HUES6 (cell line): ENCODE data around the gene ROR2.
"Not testable (repeated sequence)": the region's sequence is repeated elsewhere in the genome, so short reads cannot be mapped to it uniquely, and the experiment has no call there.

Source experiments
- H3K27ac ChIP-seq: 2 replicates; pipeline ENCODE4 v1.7.0; 2013; ENCODE audit warnings: low read depth, mild to moderate bottlenecking, low read length, inconsistent platforms
- H3K27me3 ChIP-seq: 2 replicates; pipeline ENCODE4 v1.6.1; 2013; ENCODE audit warnings: low read length; ENCODE audit not compliant: control insufficient read depth, insufficient read depth
- H3K36me3 ChIP-seq: 2 replicates; pipeline ENCODE4 v1.6.1; 2013; ENCODE audit warnings: low read length; ENCODE audit not compliant: control insufficient read depth, insufficient read depth
- H3K4me1 ChIP-seq: 2 replicates; pipeline ENCODE4 v1.6.1; 2013; ENCODE audit warnings: low read length; ENCODE audit not compliant: control insufficient read depth, insufficient read depth
- H3K4me3 ChIP-seq: 2 replicates; pipeline ENCODE4 v1.5.1; 2013; ENCODE audit warnings: low read depth, low read length
- H3K9ac ChIP-seq: one replicate; pipeline ENCODE4 v1.6.1; 2013; ENCODE audit warnings: mild to moderate bottlenecking, low read length
- H3K9me3 ChIP-seq: 2 replicates; pipeline ENCODE4 v1.6.1; 2013; ENCODE audit warnings: low read depth, low read length; ENCODE audit not compliant: control insufficient read depth, insufficient read depth

The ROR2 gene

GRCh38 chr9:91909256-91909655 lies 40.8 kb downstream of the ROR2 start:
- peaks cover 38% of the 10 kb centered on the region for H3K4me1 ChIP-seq
- H3K9ac ChIP-seq, H3K9me3 ChIP-seq, H3K36me3 ChIP-seq, H3K27ac ChIP-seq, H3K4me3 ChIP-seq: not testable (repeated sequence)
- H3K27me3 ChIP-seq: peaks cover 19% of the 10 kb centered on the region

GRCh38 chr9:91908746-91909145 lies 41.3 kb downstream of the ROR2 start:
- no peak overlapping the region for H3K27ac ChIP-seq
- H3K4me1 ChIP-seq: peaks cover 38% of the 10 kb centered on the region
- no peaks in the 10 kb centered on the region for H3K36me3 ChIP-seq
- H3K9me3 ChIP-seq: no peaks in the 10 kb centered on the region
- no peak overlapping the region for H3K4me3 ChIP-seq
- no peak overlapping the region for H3K9ac ChIP-seq
- H3K27me3 ChIP-seq: peaks cover 19% of the 10 kb centered on the region

DNA sequence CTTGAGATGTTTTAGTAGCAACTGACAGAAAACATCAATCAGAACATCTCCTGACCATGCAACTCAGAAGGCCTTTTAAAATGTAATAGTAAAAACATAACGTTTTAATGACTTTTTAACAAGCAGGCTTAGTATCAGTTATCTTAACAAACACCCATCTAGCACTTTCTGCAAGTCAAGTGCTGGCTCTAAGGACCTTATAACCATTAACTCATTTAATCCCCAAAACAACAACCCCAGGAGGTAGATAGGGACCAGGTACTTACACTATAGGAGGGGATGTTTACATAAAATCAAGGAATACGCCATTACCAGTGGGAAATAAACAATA lies 41.8 kb downstream of the ROR2 start:
- Histone ChIP-seq H3K27me3 (peaks cover 19% of the 10 kb centered on the region), H3K27ac (no peak overlapping the region), H3K4me1 (peaks cover 38% of the 10 kb centered on the region), H3K9me3 (no peaks in the 10 kb centered on the region), H3K4me3 (no peak overlapping the region), H3K36me3 (no peaks in the 10 kb centered on the region), H3K9ac (no peak overlapping the region)

DNA sequence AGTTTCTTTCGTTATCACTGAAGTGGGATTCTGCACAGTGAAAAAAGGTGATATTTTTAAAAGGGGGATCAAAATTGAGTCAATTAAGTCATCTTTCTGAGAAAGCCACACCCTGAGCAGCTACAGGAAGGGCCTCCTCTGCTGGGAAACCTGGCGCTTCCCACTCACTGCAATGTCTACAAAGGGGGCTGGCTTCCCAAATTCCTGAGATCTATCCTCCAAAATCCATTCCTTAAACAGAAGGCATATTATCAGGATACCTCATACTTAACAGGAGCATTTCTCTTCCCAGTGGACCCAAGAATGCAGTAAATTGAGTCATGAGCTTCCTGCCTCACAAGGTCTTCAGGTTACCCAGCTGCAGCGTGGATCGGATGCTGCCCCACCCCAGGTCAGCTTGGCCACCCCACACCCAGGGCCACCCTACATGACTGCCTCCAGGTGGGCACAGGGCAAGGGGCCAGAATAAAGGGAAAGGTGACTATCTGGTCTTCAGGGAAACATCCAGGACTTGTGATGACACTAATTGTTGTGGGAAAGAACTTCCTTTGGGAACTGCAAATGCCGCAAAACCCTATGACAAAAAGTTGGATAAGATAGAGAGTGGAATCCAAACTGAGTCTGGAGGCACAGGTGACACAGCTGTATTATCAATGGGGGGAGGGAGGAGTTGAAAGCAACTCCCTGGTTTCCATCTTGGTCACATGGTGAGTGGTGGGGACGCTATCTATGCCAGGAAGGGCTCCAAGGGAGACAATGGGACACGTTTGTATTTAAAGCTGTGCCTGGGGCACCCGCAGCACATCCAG lies 42.3 kb downstream of the ROR2 start:
- Histone ChIP-seq H3K4me3 (no peak overlapping the region), H3K27ac (no peak overlapping the region), H3K4me1 (peaks cover 41% of the 10 kb centered on the region), H3K36me3 (no peaks in the 10 kb centered on the region), H3K9ac (no peak overlapping the region), H3K27me3 (peaks cover 19% of the 10 kb centered on the region), H3K9me3 (no peaks in the 10 kb centered on the region)

GRCh38 chr9:91905991-91906469 lies 44.0 kb downstream of the ROR2 start:
- no peak overlapping the region for H3K27ac ChIP-seq
- H3K9ac ChIP-seq: peak overlapping the region; percentile 13

GRCh38 chr9:91905237-91905650 lies 44.8 kb downstream of the ROR2 start:
- H3K9me3 ChIP-seq: no peaks in the 10 kb centered on the region
- H3K4me3 ChIP-seq: no peak overlapping the region
- H3K4me1 ChIP-seq: peaks cover 57% of the 10 kb centered on the region
- no peak overlapping the region for H3K27ac ChIP-seq
- H3K9ac ChIP-seq: no peak overlapping the region
- H3K36me3 ChIP-seq: no peaks in the 10 kb centered on the region
- H3K27me3 ChIP-seq: peaks cover 19% of the 10 kb centered on the region

More at GRCh38 chr9:91905991-91906469, 44.0 kb downstream of the ROR2 start:
- H3K4me1 ChIP-seq: peaks cover 51% of the 10 kb centered on the region
- H3K4me3 ChIP-seq: no peak overlapping the region
- no peaks in the 10 kb centered on the region for H3K36me3 ChIP-seq
- H3K9me3 ChIP-seq: no peaks in the 10 kb centered on the region
- peaks cover 19% of the 10 kb centered on the region for H3K27me3 ChIP-seq

GRCh38 chr9:91904588-91905236 lies 45.3 kb downstream of the ROR2 start:
- Histone ChIP-seq H3K9me3 (no peaks in the 10 kb centered on the region), H3K36me3 (no peaks in the 10 kb centered on the region), H3K4me3 (no peak overlapping the region), H3K27ac (no peak overlapping the region), H3K9ac (no peak overlapping the region), H3K27me3 (peaks cover 19% of the 10 kb centered on the region), H3K4me1 (peaks cover 62% of the 10 kb centered on the region)

DNA sequence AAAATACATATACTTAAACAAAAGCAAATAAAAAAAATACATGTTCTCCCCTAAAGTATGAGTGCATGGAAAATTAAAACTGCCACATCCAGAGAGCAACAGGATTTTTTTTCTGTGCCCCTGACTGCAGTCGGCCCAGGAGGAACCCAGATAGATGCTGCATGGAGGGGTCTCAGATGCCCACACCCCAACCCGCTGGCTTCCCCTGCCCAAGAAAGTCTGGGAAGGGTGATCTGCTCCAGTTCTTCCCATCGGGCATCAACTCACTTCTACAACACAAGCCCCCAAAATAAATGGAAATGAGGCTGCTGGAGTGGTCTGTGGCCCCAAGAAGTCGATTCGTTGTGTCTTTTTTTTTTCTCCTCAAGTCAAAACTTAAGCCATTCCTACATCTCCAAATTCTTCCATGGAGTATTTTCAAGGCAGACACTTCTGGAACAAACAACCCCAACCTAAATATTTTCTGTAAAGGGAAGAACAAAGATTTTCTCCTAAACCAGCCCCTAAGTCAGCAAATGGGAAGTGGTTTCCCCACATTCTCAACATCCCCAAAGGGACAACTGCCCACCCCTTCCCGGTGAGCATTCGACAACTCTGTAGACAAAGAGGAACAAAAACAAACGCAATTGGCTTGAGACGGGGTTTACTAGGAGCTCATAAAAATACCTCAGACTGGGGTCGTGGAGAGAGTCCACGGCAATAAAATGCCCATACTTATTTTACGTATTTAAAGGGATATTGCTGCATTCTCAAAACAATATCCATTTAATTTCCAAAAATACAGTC lies 46.7 kb downstream of the ROR2 start:
- Histone ChIP-seq H3K4me3 (no peak overlapping the region), H3K27ac (no peak overlapping the region), H3K27me3 (peaks cover 19% of the 10 kb centered on the region), H3K9ac (no peak overlapping the region), H3K9me3 (no peaks in the 10 kb centered on the region), H3K36me3 (no peaks in the 10 kb centered on the region), H3K4me1 (peaks cover 67% of the 10 kb centered on the region)

DNA sequence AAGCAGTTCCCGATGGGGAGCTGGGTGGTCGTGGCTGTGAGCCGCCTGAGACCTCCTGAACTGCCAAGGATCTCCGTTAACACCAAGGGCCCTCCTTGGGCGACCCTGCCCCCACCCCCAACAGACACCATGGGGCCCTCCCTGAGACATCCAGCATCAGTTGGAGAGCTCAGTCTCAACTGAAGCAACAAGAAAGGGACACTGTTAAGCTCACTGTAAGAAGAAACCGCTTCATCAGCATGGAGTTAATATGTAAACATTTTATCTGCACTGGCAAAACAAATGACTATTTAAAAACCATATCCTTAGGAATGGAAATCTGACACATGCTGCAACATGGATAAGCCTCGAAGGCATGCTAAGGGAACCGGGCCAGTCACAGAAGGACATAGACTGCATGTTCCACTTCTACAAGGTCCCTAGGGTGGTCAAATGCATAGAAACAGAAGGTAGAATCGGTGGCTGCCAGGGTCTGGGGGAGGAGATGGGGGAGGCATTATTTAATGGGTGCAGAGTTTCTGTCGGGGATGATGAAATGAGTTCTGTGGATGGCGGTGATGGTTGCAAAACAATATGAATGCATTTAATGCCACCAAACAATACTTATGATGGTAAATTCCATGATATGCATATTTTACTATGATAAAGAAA lies 47.4 kb downstream of the ROR2 start:
- H3K27ac ChIP-seq: no peak overlapping the region
- H3K27me3 ChIP-seq: peaks cover 15% of the 10 kb centered on the region; the same call in 1 of the 2 replicates
- no peak overlapping the region for H3K9ac ChIP-seq
- H3K4me3 ChIP-seq: no peak overlapping the region
- no peaks in the 10 kb centered on the region for H3K36me3 ChIP-seq
- no peaks in the 10 kb centered on the region for H3K9me3 ChIP-seq
- peaks cover 64% of the 10 kb centered on the region for H3K4me1 ChIP-seq

DNA sequence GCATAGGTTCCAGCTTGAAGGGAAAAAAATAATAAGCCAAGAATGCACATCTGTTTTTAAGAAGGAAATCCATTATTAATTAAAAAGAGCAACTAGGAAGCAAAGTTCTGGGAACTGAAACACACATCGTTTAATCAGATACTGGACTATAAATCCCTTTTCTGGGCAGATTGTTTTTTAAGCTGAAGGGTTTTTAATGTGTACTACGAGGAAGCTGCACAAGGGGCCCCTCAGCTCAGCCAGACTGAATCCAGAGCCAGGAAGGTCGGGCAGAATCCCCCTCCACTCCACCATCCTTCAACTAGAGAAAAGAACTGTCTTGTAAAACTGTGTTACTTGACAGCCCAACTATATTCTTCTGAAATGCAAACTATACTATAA lies 49.2 kb downstream of the ROR2 start:
- Histone ChIP-seq H3K9me3 (no peaks in the 10 kb centered on the region), H3K9ac (no peak overlapping the region), H3K4me1 (peaks cover 55% of the 10 kb centered on the region), H3K4me3 (no peak overlapping the region), H3K27ac (no peak overlapping the region), H3K36me3 (no peaks in the 10 kb centered on the region), H3K27me3 (no peaks in the 10 kb centered on the region)
